Muscle of leg (tissue), 11 donors: ENCODE measurements around the gene FASLG. TPM values are rescaled to one million over a fixed set of nuclear protein-coding genes. Genes with fewer than 3 reads are reported as not detected.
"Not testable (repeated sequence)": the region's sequence is repeated elsewhere in the genome, so short reads cannot be mapped to it uniquely, and the experiment has no call there.

ENCODE experiments used
- DNase-seq: peaks from one replicate; pipeline ENCODE4 v3.0.0; 2013
- H3K27ac ChIP-seq: one replicate; pipeline ENCODE4 v1.5.1; 2013; ENCODE audit warnings: mild to moderate bottlenecking, low read length, control low read depth
- H3K27me3 ChIP-seq: one replicate; pipeline ENCODE4 v1.6.1; 2013; ENCODE audit warnings: low read length; ENCODE audit not compliant: control insufficient read depth, insufficient read depth
- H3K36me3 ChIP-seq: one replicate; pipeline ENCODE4 v1.6.1; 2013; ENCODE audit warnings: low read length; ENCODE audit not compliant: control insufficient read depth, insufficient read depth
- H3K4me1 ChIP-seq: one replicate; pipeline ENCODE4 v1.6.1; 2013; ENCODE audit warnings: low read length; ENCODE audit not compliant: control insufficient read depth, insufficient read depth
- H3K4me3 ChIP-seq: one replicate; pipeline ENCODE4 v1.5.1; 2013; ENCODE audit warnings: low read length, control low read depth
- H3K9me3 ChIP-seq: replicated peaks from 2 replicates; pipeline ENCODE4 v1.6.1; 2013; ENCODE audit warnings: low read depth, low read length; ENCODE audit not compliant: control insufficient read depth
- WGBS: methylation state at CpG from one replicate; pipeline ENCODE4 v1.1.5; 2013; ENCODE audit warnings: missing lambda C conversion rate; ENCODE audit not compliant: insufficient coverage; 5-methylcytosine and 5-hydroxymethylcytosine counted together
- polyA plus RNA-seq, 8 donors: library from polyadenylated mRNA; unstranded; fragments of 120-200 nt; gene quantifications; one replicate each; pipeline versions ENCODE4 v1.2.1 to v1.2.3, GENCODE V29; 2013; ENCODE audit warnings: inconsistent platforms in 1 of 8, low replicate concordance in 1 of 8; ENCODE audit not compliant: insufficient read length in 8 of 8, insufficient read depth in 1 of 8
- total RNA-seq: library from RNA; stranded (reverse); fragments of 120-200 nt; gene quantifications from one replicate; pipeline ENCODE4 v1.2.4, GENCODE V29; 2013

FASLG gene
- total and polyA plus RNA-seq, 9 donors: 0.09 to 0.16 (median 0.12) TPM; not detected in 1

DNA sequence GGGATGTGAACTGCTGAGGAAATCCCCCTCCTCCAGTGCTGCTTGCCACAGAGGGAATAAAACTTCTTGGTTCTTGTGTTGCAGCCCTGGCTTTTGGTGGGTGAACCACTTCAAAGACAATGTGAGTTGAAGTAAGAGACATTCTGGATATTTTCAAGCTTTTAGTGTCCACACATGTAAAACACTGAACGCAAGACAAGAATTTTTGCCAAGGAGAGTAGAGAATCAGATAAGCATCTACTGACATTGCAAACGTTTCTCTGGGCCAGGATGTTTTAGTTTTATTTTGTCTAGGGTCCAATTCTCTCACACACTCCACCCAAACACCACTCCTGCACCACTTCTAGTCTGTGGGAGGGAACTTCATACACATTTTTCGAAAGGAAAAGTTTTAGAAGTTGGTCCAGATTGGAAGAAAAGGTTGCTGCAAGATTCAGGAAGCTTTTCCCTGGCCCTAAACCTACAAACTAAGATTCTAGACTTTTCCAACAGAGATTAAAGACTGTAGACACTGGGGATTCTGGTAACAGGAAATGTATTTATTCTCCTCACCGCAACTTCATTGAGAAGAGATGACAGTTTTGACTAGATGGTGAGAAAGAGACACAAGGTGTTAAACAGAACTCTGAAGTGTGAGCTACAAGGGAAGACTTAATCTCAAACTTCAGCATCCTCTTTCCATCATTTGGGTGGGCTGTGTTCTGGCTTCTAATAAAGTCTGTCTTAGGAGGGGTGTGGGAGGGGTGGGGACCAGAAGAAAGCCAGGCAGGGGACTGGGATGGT lies 16.1 kb downstream of the FASLG start:
- no peaks in the 10 kb centered on the region for H3K36me3 ChIP-seq

GRCh38 chr1:172679000-172679772 lies 20.3 kb downstream of the FASLG start:
- Histone ChIP-seq H3K9me3 (peaks cover 5% of the 10 kb centered on the region), H3K4me1 (peaks cover 2% of the 10 kb centered on the region), H3K36me3 (no peaks in the 10 kb centered on the region), H3K27ac (no peak overlapping the region), H3K4me3 (no peak overlapping the region), H3K27me3 (no peaks in the 10 kb centered on the region)
- no peak for DNase-seq
- 0% methylated on average over 1 of the region's 6 CpGs for WGBS

More for the DNA sequence above, 16.1 kb downstream of the FASLG start:
- peaks cover 5% of the 10 kb centered on the region for H3K9me3 ChIP-seq
- no peaks in the 10 kb centered on the region for H3K27me3 ChIP-seq
- no CpG with 5 or more reads among the region's 4 CpGs for WGBS
- no peak overlapping the region for H3K27ac ChIP-seq
- peaks cover 2% of the 10 kb centered on the region for H3K4me1 ChIP-seq
- DNase-seq: peak; percentile 38
- no peak overlapping the region for H3K4me3 ChIP-seq

- peaks cover 5% of the 10 kb centered on the region for H3K9me3 ChIP-seq
- no peaks in the 10 kb centered on the region for H3K36me3 ChIP-seq
- H3K4me1 ChIP-seq: peaks cover 2% of the 10 kb centered on the region
- DNase-seq: no peak
- H3K27me3 ChIP-seq: no peaks in the 10 kb centered on the region
- no peak overlapping the region for H3K4me3 ChIP-seq
- no peak overlapping the region for H3K27ac ChIP-seq
Observed at GRCh38 chr1:172680244-172680643, 21.3 kb downstream of the FASLG start.

DNA sequence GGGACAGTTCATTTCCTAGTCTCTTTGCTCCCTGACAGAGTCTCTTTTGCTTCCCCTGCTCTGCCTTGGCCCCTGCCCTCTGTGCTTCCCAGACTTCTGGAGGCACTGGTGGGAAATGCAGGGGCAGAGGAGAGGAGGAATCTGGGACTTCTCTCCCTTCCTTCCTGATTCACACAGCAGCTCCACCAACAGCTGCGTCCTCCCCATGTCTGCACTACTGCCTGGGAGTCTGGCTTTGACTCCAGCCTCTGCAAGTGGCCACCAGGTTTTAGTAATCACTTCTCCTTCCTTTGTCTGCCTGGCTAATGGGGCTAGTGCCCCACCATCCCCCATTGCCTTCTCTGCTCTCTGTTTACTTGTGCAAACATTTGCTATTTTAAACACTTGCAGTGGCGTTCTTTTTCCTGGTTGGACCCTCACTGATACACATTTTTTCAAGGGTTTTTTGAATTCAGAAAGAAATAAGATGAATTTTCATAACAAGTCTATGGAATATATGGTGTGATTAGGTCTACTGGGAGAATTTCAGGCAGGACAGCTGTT lies 21.9 kb downstream of the FASLG start:
- peaks cover 2% of the 10 kb centered on the region for H3K4me1 ChIP-seq
- 13% methylated on average over 1 of the region's 2 CpGs for WGBS
- no peak for DNase-seq
- H3K27ac ChIP-seq: no peak overlapping the region
- H3K27me3 ChIP-seq: no peaks in the 10 kb centered on the region
- H3K36me3 ChIP-seq: no peaks in the 10 kb centered on the region
- no peak overlapping the region for H3K4me3 ChIP-seq
- peaks cover 5% of the 10 kb centered on the region for H3K9me3 ChIP-seq

DNA sequence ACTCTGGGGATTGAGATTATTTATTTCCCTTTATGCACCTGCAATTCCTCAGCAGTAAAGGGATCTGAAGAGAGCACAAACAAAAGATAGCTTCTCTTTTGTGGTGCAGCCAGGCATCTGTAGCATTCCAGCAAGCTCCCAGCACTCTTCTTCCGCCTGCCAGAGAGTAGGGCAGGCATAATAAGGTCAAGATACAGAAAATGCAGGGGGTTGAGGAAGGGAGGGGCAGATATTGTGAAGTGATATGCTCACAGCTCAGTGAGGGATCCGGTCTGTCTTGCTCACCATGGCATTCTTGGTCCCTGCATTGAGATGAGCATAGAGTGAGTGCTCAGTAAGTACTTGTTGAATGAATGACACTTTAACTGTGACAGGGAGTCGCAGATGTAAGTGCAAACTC lies 23.9 kb downstream of the FASLG start:
- H3K4me1 ChIP-seq: peaks cover 2% of the 10 kb centered on the region
- no peak overlapping the region for H3K4me3 ChIP-seq
- no peak overlapping the region for H3K27ac ChIP-seq
- H3K27me3 ChIP-seq: no peaks in the 10 kb centered on the region
- no peak for DNase-seq
- 66% methylated on average over 3 of the region's 3 CpGs for WGBS
- peaks cover 5% of the 10 kb centered on the region for H3K9me3 ChIP-seq
- H3K36me3 ChIP-seq: no peaks in the 10 kb centered on the region

- WGBS: 67% methylated on average over 1 of the region's 1 CpG
- H3K36me3 ChIP-seq: no peaks in the 10 kb centered on the region
- no peak overlapping the region for H3K27ac ChIP-seq
- H3K9me3 ChIP-seq: no peaks in the 10 kb centered on the region
- DNase-seq: no peak
- H3K27me3 ChIP-seq: no peaks in the 10 kb centered on the region
- H3K4me1 ChIP-seq: no peaks in the 10 kb centered on the region
- H3K4me3 ChIP-seq: no peak overlapping the region
Observed at GRCh38 chr1:172686143-172686542, 27.2 kb downstream of the FASLG start.

DNA sequence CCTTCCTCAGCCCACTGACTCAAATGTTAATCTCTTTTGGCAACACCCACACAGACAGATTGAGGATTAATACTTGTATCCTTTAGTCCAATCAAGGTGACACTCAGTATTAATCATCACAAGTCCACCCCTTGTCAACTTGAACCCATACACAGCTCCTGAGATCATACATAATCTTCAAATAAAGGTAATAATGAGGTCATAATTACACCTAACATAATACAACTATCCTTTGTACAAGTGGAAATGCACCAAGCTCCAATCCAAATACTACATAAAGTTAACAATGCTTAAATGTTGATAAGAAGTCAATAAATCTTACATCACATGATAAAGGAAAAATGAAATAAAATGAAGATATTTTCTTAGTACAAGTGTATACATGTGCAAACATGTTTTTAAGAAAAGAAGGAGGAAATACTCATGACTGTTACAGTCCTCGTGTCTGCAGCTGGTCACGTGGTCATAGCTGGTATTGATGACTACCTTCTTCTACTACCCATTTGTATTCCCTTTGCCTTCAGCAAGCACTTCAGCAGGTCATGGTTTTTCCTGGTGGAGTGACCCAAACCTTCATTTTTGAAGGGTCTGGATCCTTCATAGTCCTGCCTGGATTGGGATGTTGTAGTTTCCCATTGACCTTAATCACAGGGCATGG lies 29.7 kb downstream of the FASLG start:
- not testable (repeated sequence) for H3K4me1 ChIP-seq, DNase-seq, H3K36me3 ChIP-seq, H3K4me3 ChIP-seq, H3K27ac ChIP-seq, H3K27me3 ChIP-seq, H3K9me3 ChIP-seq
- no CpG with 5 or more reads among the region's 2 CpGs for WGBS

- not testable (repeated sequence) for H3K9me3 ChIP-seq, H3K27me3 ChIP-seq, H3K36me3 ChIP-seq, DNase-seq, H3K27ac ChIP-seq, H3K4me3 ChIP-seq, H3K4me1 ChIP-seq
- no CpG with 5 or more reads among the region's 1 CpG for WGBS
Observed at GRCh38 chr1:172690925-172691324, 32.0 kb downstream of the FASLG start.

- DNase-seq: no peak
- 44% methylated on average over 1 of the region's 4 CpGs for WGBS
- H3K4me3 ChIP-seq: no peak overlapping the region
- no peaks in the 10 kb centered on the region for H3K9me3 ChIP-seq
- no peak overlapping the region for H3K27ac ChIP-seq
- H3K4me1 ChIP-seq: no peaks in the 10 kb centered on the region
- no peaks in the 10 kb centered on the region for H3K36me3 ChIP-seq
- H3K27me3 ChIP-seq: no peaks in the 10 kb centered on the region
Observed at GRCh38 chr1:172697534-172698002, 38.7 kb downstream of the FASLG start.

DNA sequence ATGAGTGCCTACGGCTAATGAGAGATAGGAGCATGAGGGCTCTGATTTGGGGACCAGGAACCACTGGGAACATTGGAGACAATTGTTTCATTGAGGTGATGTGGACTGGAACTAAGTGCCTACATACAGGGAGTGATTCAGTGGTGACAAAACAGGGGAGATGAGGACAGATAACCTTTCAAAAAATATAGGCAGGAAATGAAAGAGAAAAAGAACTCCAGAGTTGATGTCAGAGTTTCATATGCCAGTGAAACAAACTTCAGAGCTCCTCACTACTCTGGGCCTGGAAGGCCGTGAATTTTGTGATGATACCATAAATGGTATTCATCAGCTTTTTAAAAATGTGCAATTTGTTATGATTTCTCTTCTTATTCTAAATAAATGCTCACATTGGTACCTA lies 39.3 kb downstream of the FASLG start:
- 94% methylated on average over 1 of the region's 2 CpGs for WGBS
- no peaks in the 10 kb centered on the region for H3K27me3 ChIP-seq
- H3K27ac ChIP-seq: no peak overlapping the region
- H3K36me3 ChIP-seq: no peaks in the 10 kb centered on the region
- no peaks in the 10 kb centered on the region for H3K9me3 ChIP-seq
- no peak overlapping the region for H3K4me3 ChIP-seq
- no peak for DNase-seq
- H3K4me1 ChIP-seq: no peaks in the 10 kb centered on the region
